ENCODE measurements around the gene TRERF1.

Gene TRERF1

DNA sequence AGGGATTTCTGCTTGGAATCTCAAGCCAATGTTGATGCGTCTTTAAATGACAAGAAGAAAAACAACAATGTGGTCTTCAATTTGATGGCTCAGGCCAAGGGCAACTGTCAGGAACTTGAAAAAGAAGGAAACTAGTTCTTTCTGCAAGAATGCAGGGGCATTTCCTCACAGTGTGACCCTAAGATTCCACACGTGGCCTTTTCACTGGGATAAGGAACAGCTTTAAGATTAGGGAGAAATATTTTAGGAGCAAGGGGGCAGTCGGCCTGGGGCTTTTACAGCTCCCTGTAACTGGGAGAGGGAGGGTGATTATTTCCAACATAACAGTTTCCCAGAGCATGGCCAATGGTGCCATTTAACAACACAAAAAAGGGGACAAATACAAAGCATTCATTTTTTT is 194.7 kb downstream of the TRERF1 start:
- H3K27ac ChIP-seq (ENCODE audit: low read depth, low read length, poor library complexity, severe bottlenecking): no peak overlapping the region

DNA sequence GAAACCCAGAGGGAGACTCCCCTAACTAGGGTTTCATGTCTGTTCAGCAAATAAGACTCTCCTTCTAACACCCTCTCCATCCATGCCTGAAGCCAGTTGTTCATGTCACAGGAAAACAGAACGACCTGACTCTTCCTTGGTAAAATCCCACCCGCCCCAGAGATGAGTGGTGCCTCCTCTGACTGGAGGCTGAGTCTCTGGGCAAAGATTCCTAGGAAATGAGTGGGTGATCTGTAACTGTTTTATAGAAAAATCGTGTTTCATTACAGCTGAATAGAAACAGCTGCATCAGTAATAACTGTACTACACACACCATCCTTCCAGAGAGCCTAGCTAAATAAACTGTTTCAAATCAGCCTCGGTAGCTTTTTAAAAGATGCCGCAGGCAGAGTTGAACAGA is 196.7 kb downstream of the TRERF1 start:
- H3K4me2 ChIP-seq (ENCODE audit: low read length): no peak overlapping the region
- no peaks in the 10 kb centered on the region for H3K9me2 ChIP-seq (ENCODE audit: low read depth, low read length)
- H2AFZ ChIP-seq (ENCODE audit: low read length): no peak overlapping the region
- no peaks in the 10 kb centered on the region for H3K9me3 ChIP-seq (ENCODE audit: low read length)
- H3K27me3 ChIP-seq (ENCODE audit: insufficient read depth, low read length): no peaks in the 10 kb centered on the region; the same call in 1 of the 2 replicates
- H3K79me2 ChIP-seq (ENCODE audit: insufficient read depth, low read length): no peaks in the 10 kb centered on the region
- no peak overlapping the region for H3K4me3 ChIP-seq (ENCODE audit: low read depth, low read length, poor library complexity, severe bottlenecking)
- H3K9ac ChIP-seq (ENCODE audit: low read length): no peak overlapping the region
- H3K27ac ChIP-seq (ENCODE audit: low read depth, low read length, poor library complexity, severe bottlenecking): no peak overlapping the region
- no peaks in the 10 kb centered on the region for H4K20me1 ChIP-seq (ENCODE audit: insufficient read depth, low read length)
- H3F3A ChIP-seq (ENCODE audit: insufficient read depth, low read length): no peaks in the 10 kb centered on the region
- peaks cover 2% of the 10 kb centered on the region for H3K4me1 ChIP-seq (ENCODE audit: insufficient read depth, low read length, severe bottlenecking)
- H3K36me3 ChIP-seq (ENCODE audit: insufficient read depth, low read length): no peaks in the 10 kb centered on the region
- TF ChIP-seq EZH2 (IDR thresholded peaks at IDR 0.05; ENCODE audit: borderline replicate concordance, low read length): no peak
- TF ChIP-seq, protein P1, sequence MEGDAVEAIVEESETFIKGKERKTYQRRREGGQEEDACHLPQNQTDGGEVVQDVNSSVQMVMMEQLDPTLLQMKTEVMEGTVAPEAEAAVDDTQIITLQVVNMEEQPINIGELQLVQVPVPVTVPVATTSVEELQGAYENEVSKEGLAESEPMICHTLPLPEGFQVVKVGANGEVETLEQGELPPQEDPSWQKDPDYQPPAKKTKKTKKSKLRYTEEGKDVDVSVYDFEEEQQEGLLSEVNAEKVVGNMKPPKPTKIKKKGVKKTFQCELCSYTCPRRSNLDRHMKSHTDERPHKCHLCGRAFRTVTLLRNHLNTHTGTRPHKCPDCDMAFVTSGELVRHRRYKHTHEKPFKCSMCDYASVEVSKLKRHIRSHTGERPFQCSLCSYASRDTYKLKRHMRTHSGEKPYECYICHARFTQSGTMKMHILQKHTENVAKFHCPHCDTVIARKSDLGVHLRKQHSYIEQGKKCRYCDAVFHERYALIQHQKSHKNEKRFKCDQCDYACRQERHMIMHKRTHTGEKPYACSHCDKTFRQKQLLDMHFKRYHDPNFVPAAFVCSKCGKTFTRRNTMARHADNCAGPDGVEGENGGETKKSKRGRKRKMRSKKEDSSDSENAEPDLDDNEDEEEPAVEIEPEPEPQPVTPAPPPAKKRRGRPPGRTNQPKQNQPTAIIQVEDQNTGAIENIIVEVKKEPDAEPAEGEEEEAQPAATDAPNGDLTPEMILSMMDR (IDR thresholded peaks at IDR 0.05; ENCODE audit: low read length): no peak

More for the DNA sequence above, 194.7 kb downstream of the TRERF1 start:
- Histone ChIP-seq H3K4me3 (ENCODE audit: low read depth, low read length, poor library complexity, severe bottlenecking) (no peak overlapping the region), H3K4me2 (ENCODE audit: low read length) (no peak overlapping the region), H3K9me3 (ENCODE audit: low read length) (no peaks in the 10 kb centered on the region), H4K20me1 (ENCODE audit: insufficient read depth, low read length) (no peaks in the 10 kb centered on the region), H3F3A (ENCODE audit: insufficient read depth, low read length) (no peaks in the 10 kb centered on the region), H2AFZ (ENCODE audit: low read length) (no peak overlapping the region), H3K36me3 (ENCODE audit: insufficient read depth, low read length) (no peaks in the 10 kb centered on the region), H3K9ac (ENCODE audit: low read length) (no peak overlapping the region), H3K4me1 (ENCODE audit: insufficient read depth, low read length, severe bottlenecking) (peaks cover 11% of the 10 kb centered on the region), H3K79me2 (ENCODE audit: insufficient read depth, low read length) (no peaks in the 10 kb centered on the region), H3K9me2 (ENCODE audit: low read depth, low read length) (no peaks in the 10 kb centered on the region), H3K27me3 (ENCODE audit: insufficient read depth, low read length) (no peaks in the 10 kb centered on the region; the same call in 1 of the 2 replicates)
- TF ChIP-seq EZH2 (IDR thresholded peaks at IDR 0.05; ENCODE audit: borderline replicate concordance, low read length): no peak
- TF ChIP-seq, protein P1 (IDR thresholded peaks at IDR 0.05; ENCODE audit: low read length): no peak

DNA sequence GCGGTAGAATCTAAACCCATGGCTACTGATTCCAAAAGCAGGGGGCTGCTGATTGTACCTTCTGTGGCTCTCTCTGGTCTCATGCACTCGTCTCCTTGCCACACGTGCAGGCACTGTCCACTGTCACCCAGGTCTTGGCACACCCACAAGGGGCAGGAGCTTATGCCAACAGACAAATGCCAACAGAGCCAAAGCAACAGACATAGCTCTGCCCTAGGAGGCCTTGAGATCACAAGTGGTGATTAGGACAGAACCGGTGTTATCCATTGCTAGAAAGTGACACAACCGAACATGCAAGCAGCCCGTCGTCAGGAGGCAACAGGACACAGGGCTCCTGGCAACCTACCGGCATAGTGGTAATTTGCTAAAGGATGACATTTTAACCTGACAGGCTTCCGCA is 197.2 kb downstream of the TRERF1 start:
- no peaks in the 10 kb centered on the region for H3K9me2 ChIP-seq (ENCODE audit: low read depth, low read length)
- no peaks in the 10 kb centered on the region; the same call in 1 of the 2 replicates for H3K27me3 ChIP-seq (ENCODE audit: insufficient read depth, low read length)
- no peaks in the 10 kb centered on the region for H4K20me1 ChIP-seq (ENCODE audit: insufficient read depth, low read length)
- H3K4me2 ChIP-seq (ENCODE audit: low read length): no peak overlapping the region
- TF ChIP-seq EZH2 (IDR thresholded peaks at IDR 0.05; ENCODE audit: borderline replicate concordance, low read length): no peak
- TF ChIP-seq, protein P1 (IDR thresholded peaks at IDR 0.05; ENCODE audit: low read length): no peak
- H3K9me3 ChIP-seq (ENCODE audit: low read length): no peaks in the 10 kb centered on the region
- H3K27ac ChIP-seq (ENCODE audit: low read depth, low read length, poor library complexity, severe bottlenecking): no peak overlapping the region
- no peak overlapping the region for H2AFZ ChIP-seq (ENCODE audit: low read length)
- H3F3A ChIP-seq (ENCODE audit: insufficient read depth, low read length): no peaks in the 10 kb centered on the region
- H3K4me3 ChIP-seq (ENCODE audit: low read depth, low read length, poor library complexity, severe bottlenecking): no peak overlapping the region
- no peaks in the 10 kb centered on the region for H3K36me3 ChIP-seq (ENCODE audit: insufficient read depth, low read length)
- H3K9ac ChIP-seq (ENCODE audit: low read length): no peak overlapping the region
- H3K79me2 ChIP-seq (ENCODE audit: insufficient read depth, low read length): no peaks in the 10 kb centered on the region
- H3K4me1 ChIP-seq (ENCODE audit: insufficient read depth, low read length, severe bottlenecking): no peaks in the 10 kb centered on the region

All from OCI-LY1 (cell line).